BLaER1 (cell line): ENCODE data around the gene PGGHG.
"Not testable (repeated sequence)": the region's sequence is repeated elsewhere in the genome, so short reads cannot be mapped to it uniquely, and the experiment has no call there.

Source experiments
- H3K27ac ChIP-seq: shearing (Covaris generic); formaldehyde crosslinking; 2 replicates; pipeline ENCODE4 v1.8.1; 2022
- H3K27me3 ChIP-seq: shearing (Covaris generic); formaldehyde crosslinking; 2 replicates; pipeline ENCODE4 v1.8.1; 2022
- H3K36me3 ChIP-seq: shearing (Covaris generic); formaldehyde crosslinking; 2 replicates; pipeline ENCODE4 v1.8.1; 2022
- H3K4me1 ChIP-seq: shearing (Covaris generic); formaldehyde crosslinking; 2 replicates; pipeline ENCODE4 v1.8.1; 2022
- H3K4me2 ChIP-seq: shearing (Covaris generic); formaldehyde crosslinking; 2 replicates; pipeline ENCODE4 v1.8.1; 2022
- H3K4me3 ChIP-seq: shearing (Covaris generic); formaldehyde crosslinking; 2 replicates; pipeline ENCODE4 v1.8.1; 2022
- H3K9ac ChIP-seq: shearing (Covaris generic); formaldehyde crosslinking; 2 replicates; pipeline ENCODE4 v1.8.1; 2022
- H3K9me3 ChIP-seq: shearing (Covaris generic); formaldehyde crosslinking; 2 replicates; pipeline ENCODE4 v1.8.1; 2022
- H4K20me1 ChIP-seq: shearing (Covaris generic); formaldehyde crosslinking; 2 replicates; pipeline ENCODE4 v1.8.1; 2022
- Cebpa-rat ChIP-seq: shearing (Covaris generic); IDR thresholded peaks from 2 replicates; pipeline ENCODE4 v1.8.1; 2022

The PGGHG gene

GRCh38 chr11:283405-284104 lies 5.4 kb upstream of the PGGHG start:
- Histone ChIP-seq H4K20me1 (peaks cover 40% of the 10 kb centered on the region), H3K4me1 (peaks cover 56% of the 10 kb centered on the region), H3K27me3 (peaks cover 100% of the 10 kb centered on the region), H3K4me2 (no peak overlapping the region), H3K4me3 (no peak overlapping the region), H3K36me3 (no peaks in the 10 kb centered on the region), H3K9ac (no peak overlapping the region), H3K27ac (no peak overlapping the region), H3K9me3 (peaks cover 8% of the 10 kb centered on the region; the same call in 1 of the 2 replicates)
- TF ChIP-seq Cebpa-rat = no peak

GRCh38 chr11:284105-285020 lies 4.6 kb upstream of the PGGHG start:
- H3K9ac ChIP-seq = no peak overlapping the region
- peaks cover 40% of the 10 kb centered on the region for H4K20me1 ChIP-seq
- no peak for TF ChIP-seq Cebpa-rat
- peaks cover 8% of the 10 kb centered on the region; the same call in 1 of the 2 replicates for H3K9me3 ChIP-seq
- no peak overlapping the region for H3K4me3 ChIP-seq
- peaks cover 49% of the 10 kb centered on the region for H3K4me1 ChIP-seq
- H3K27ac ChIP-seq = no peak overlapping the region
- no peaks in the 10 kb centered on the region for H3K36me3 ChIP-seq
- peaks cover 95% of the 10 kb centered on the region for H3K27me3 ChIP-seq
- H3K4me2 ChIP-seq = no peak overlapping the region

- no peak for TF ChIP-seq Cebpa-rat
- Histone ChIP-seq H3K4me2 (no peak overlapping the region), H3K4me1 (peaks cover 49% of the 10 kb centered on the region), H3K4me3 (no peak overlapping the region), H3K9me3 (peaks cover 6% of the 10 kb centered on the region; the same call in 1 of the 2 replicates), H3K27ac (no peak overlapping the region), H3K36me3 (no peaks in the 10 kb centered on the region), H3K9ac (no peak overlapping the region), H4K20me1 (peaks cover 38% of the 10 kb centered on the region), H3K27me3 (peaks cover 86% of the 10 kb centered on the region)
Measured at GRCh38 chr11:285021-285893, 3.7 kb upstream of the PGGHG start.

- no peak for TF ChIP-seq Cebpa-rat
- Histone ChIP-seq H3K4me1 (peaks cover 49% of the 10 kb centered on the region), H3K27me3 (peaks cover 80% of the 10 kb centered on the region), H3K9ac (no peak overlapping the region), H3K9me3 (no peaks in the 10 kb centered on the region), H3K36me3 (peaks cover 4% of the 10 kb centered on the region; the same call in 1 of the 2 replicates), H3K4me3 (no peak overlapping the region), H4K20me1 (peaks cover 34% of the 10 kb centered on the region), H3K27ac (no peak overlapping the region), H3K4me2 (no peak overlapping the region)
Measured at GRCh38 chr11:285894-286220, 3.1 kb upstream of the PGGHG start.

- H3K9ac ChIP-seq = peak overlapping the region; percentile 81; the same call in 1 of the 2 replicates
- peaks cover 18% of the 10 kb centered on the region for H3K36me3 ChIP-seq
- H3K4me2 ChIP-seq = peak overlapping the region; percentile 99
- peaks cover 24% of the 10 kb centered on the region for H4K20me1 ChIP-seq
- H3K27me3 ChIP-seq = peaks cover 66% of the 10 kb centered on the region
- H3K4me1 ChIP-seq = peaks cover 50% of the 10 kb centered on the region
- not testable (repeated sequence) for H3K9me3 ChIP-seq, H3K27ac ChIP-seq
- peak overlapping the region; percentile 78 for H3K4me3 ChIP-seq
Measured at GRCh38 chr11:286977-287820, 1.7 kb upstream of the PGGHG start.

- peak overlapping the region; percentile 99 for H3K4me2 ChIP-seq
- H3K4me1 ChIP-seq = peaks cover 49% of the 10 kb centered on the region
- peaks cover 25% of the 10 kb centered on the region for H3K36me3 ChIP-seq
- H3K27ac ChIP-seq = peak overlapping the region; percentile 82
- peak overlapping the region; percentile 81 for H3K9ac ChIP-seq
- peaks cover 59% of the 10 kb centered on the region for H3K27me3 ChIP-seq
- TF ChIP-seq Cebpa-rat = no peak
- peaks cover 19% of the 10 kb centered on the region for H4K20me1 ChIP-seq
- no peaks in the 10 kb centered on the region for H3K9me3 ChIP-seq
- peak overlapping the region; percentile 78 for H3K4me3 ChIP-seq
Measured at GRCh38 chr11:287821-288477, 977 bp upstream of the PGGHG start.

GRCh38 chr11:289398-289711 lies 429 bp downstream of the PGGHG start:
- Histone ChIP-seq H3K27ac (peak overlapping the region; percentile 76), H3K36me3 (peaks cover 38% of the 10 kb centered on the region), H3K9me3 (no peaks in the 10 kb centered on the region), H3K27me3 (peaks cover 45% of the 10 kb centered on the region), H3K4me2 (peak overlapping the region; percentile 100), H3K4me3 (peak overlapping the region; percentile 78), H4K20me1 (peaks cover 19% of the 10 kb centered on the region), H3K9ac (peak overlapping the region; percentile 80), H3K4me1 (peaks cover 49% of the 10 kb centered on the region)
- no peak for TF ChIP-seq Cebpa-rat

GRCh38 chr11:289712-290620 lies 1.0 kb downstream of the PGGHG start:
- Histone ChIP-seq H3K36me3 (peaks cover 44% of the 10 kb centered on the region), H3K9ac (peak overlapping the region; percentile 80), H3K9me3 (no peaks in the 10 kb centered on the region), H3K27ac (peak overlapping the region; percentile 76), H4K20me1 (peaks cover 19% of the 10 kb centered on the region), H3K4me3 (peak overlapping the region; percentile 78), H3K4me1 (peaks cover 49% of the 10 kb centered on the region), H3K4me2 (peak overlapping the region; percentile 100), H3K27me3 (peaks cover 39% of the 10 kb centered on the region)
- no peak for TF ChIP-seq Cebpa-rat
